ENCODE results near the gene METTL9. TPM values are rescaled to one million over a fixed set of nuclear protein-coding genes. Genes with fewer than 3 reads are reported as not detected.
"Not testable (repeated sequence)": the region's sequence is repeated elsewhere in the genome, so short reads cannot be mapped to it uniquely, and the experiment has no call there.

The METTL9 gene
- total and polyA plus RNA-seq, 2 experiments from 2014 or later, result 112 to 229 TPM

GRCh38 chr16:21684199-21684598 is 84.8 kb downstream of the METTL9 start:
- Histone ChIP-seq H3K27me3 (no peaks in the 10 kb centered on the region), H4K20me1 (ENCODE audit: insufficient read depth, poor library complexity, severe bottlenecking) (no peaks in the 10 kb centered on the region), H3K9me2 (replicated peaks; ENCODE audit: insufficient read depth) (no peaks in the 10 kb centered on the region), H2AFZ (no peak overlapping the region), H3K9me3 (ENCODE audit: low read depth) (no peaks in the 10 kb centered on the region), H3K79me2 (no peaks in the 10 kb centered on the region), H3K4me1 (ENCODE audit: insufficient read depth) (no peaks in the 10 kb centered on the region), H3K4me2 (no peak overlapping the region), H3K27ac (no peak overlapping the region), H3K4me3 (no peak overlapping the region), H3K36me3 (replicated peaks; ENCODE audit: insufficient read depth, low read depth) (no peaks in the 10 kb centered on the region)
- TF ChIP-seq EZH2phosphoT487 (IDR thresholded peaks at IDR 0.05; ENCODE audit: low read depth, severe bottlenecking, unreplicated experiment), result no peak
- peak; percentile 32 for TF ChIP-seq CTCF (IDR thresholded peaks at IDR 0.05; ENCODE audit: poor library complexity)
- TF ChIP-seq EZH2 (IDR thresholded peaks at IDR 0.05; ENCODE audit: borderline replicate concordance), result no peak
- WGBS (ENCODE audit: low lambda C conversion rate, missing lambda C conversion rate), result 38% methylated on average over 6 of the region's 6 CpGs
- DNase-seq (ENCODE audit: low spot score), result no peak

GRCh38 chr16:21685034-21685455 is 85.7 kb downstream of the METTL9 start:
- Histone ChIP-seq H3K79me2 (no peaks in the 10 kb centered on the region), H2AFZ (no peak overlapping the region), H3K9me2 (replicated peaks; ENCODE audit: insufficient read depth) (no peaks in the 10 kb centered on the region), H3K4me1 (ENCODE audit: insufficient read depth) (no peaks in the 10 kb centered on the region), H3K4me2 (no peak overlapping the region), H3K36me3 (replicated peaks; ENCODE audit: insufficient read depth, low read depth) (no peaks in the 10 kb centered on the region), H3K27ac (no peak overlapping the region), H4K20me1 (ENCODE audit: insufficient read depth, poor library complexity, severe bottlenecking) (no peaks in the 10 kb centered on the region), H3K27me3 (no peaks in the 10 kb centered on the region), H3K9me3 (ENCODE audit: low read depth) (no peaks in the 10 kb centered on the region), H3K4me3 (no peak overlapping the region)
- TF ChIP-seq EZH2 (IDR thresholded peaks at IDR 0.05; ENCODE audit: borderline replicate concordance) (no peak), EZH2phosphoT487 (IDR thresholded peaks at IDR 0.05; ENCODE audit: low read depth, severe bottlenecking, unreplicated experiment) (no peak)
- DNase-seq (ENCODE audit: low spot score), result peak; percentile 13
- 59% methylated on average over 14 of the region's 14 CpGs for WGBS (ENCODE audit: low lambda C conversion rate, missing lambda C conversion rate)

GRCh38 chr16:21689107-21689506 is 89.7 kb downstream of the METTL9 start:
- Histone ChIP-seq H3K27ac (no peak overlapping the region), H3K9me2 (replicated peaks; ENCODE audit: insufficient read depth) (no peaks in the 10 kb centered on the region), H3K4me3 (no peak overlapping the region), H4K20me1 (ENCODE audit: insufficient read depth, poor library complexity, severe bottlenecking) (no peaks in the 10 kb centered on the region), H3K9me3 (ENCODE audit: low read depth) (no peaks in the 10 kb centered on the region), H3K79me2 (no peaks in the 10 kb centered on the region), H3K27me3 (no peaks in the 10 kb centered on the region), H3K4me2 (no peak overlapping the region), H3K4me1 (ENCODE audit: insufficient read depth) (no peaks in the 10 kb centered on the region), H2AFZ (no peak overlapping the region), H3K36me3 (replicated peaks; ENCODE audit: insufficient read depth, low read depth) (no peaks in the 10 kb centered on the region)
- 71% methylated on average over 4 of the region's 4 CpGs for WGBS (ENCODE audit: low lambda C conversion rate, missing lambda C conversion rate)
- DNase-seq (ENCODE audit: low spot score), result no peak
- no peak for TF ChIP-seq EZH2phosphoT487 (IDR thresholded peaks at IDR 0.05; ENCODE audit: low read depth, severe bottlenecking, unreplicated experiment)
- no peak for TF ChIP-seq CTCF (IDR thresholded peaks at IDR 0.05; ENCODE audit: poor library complexity)
- no peak for TF ChIP-seq EZH2 (IDR thresholded peaks at IDR 0.05; ENCODE audit: borderline replicate concordance)

GRCh38 chr16:21690967-21691366 is 91.6 kb downstream of the METTL9 start:
- H3K27ac ChIP-seq; H3K9me3 ChIP-seq (ENCODE audit: low read depth); H3K9me2 ChIP-seq (replicated peaks; ENCODE audit: insufficient read depth); H3K4me3 ChIP-seq; H3K27me3 ChIP-seq; H3K4me2 ChIP-seq; H3K36me3 ChIP-seq (replicated peaks; ENCODE audit: insufficient read depth, low read depth); DNase-seq (ENCODE audit: low spot score); H3K4me1 ChIP-seq (ENCODE audit: insufficient read depth); H4K20me1 ChIP-seq (ENCODE audit: insufficient read depth, poor library complexity, severe bottlenecking); H2AFZ ChIP-seq; H3K79me2 ChIP-seq: not testable (repeated sequence)
- 87% methylated on average over 4 of the region's 4 CpGs for WGBS (ENCODE audit: low lambda C conversion rate, missing lambda C conversion rate)

All from hepatocyte (in vitro differentiated cells).